Right cardiac atrium (tissue), 5 donors: ENCODE data around the gene HPCAL1. TPM values are rescaled to one million over a fixed set of nuclear protein-coding genes. Genes with fewer than 3 reads are reported as not detected.

Source experiments
- ATAC-seq, 2 donors: fragments of 200-7000 bp; cut with Tn5 transposase; one replicate each; pipeline versions ENCODE4 v1.8.0 to v1.9.1; 2020; ENCODE audit warnings: moderate library complexity in 2 of 2, mild to moderate bottlenecking in 1 of 2
- DNase-seq, 3 donors: peaks; one replicate each; pipeline ENCODE4 v3.0.0-alpha.2; 2020
- H3K27ac ChIP-seq: one replicate; pipeline ENCODE4 v1.5.1; 2013; ENCODE audit warnings: mild to moderate bottlenecking, low read length, control low read depth, moderate library complexity
- H3K27me3 ChIP-seq: one replicate; pipeline ENCODE4 v1.6.1; 2013; ENCODE audit not compliant: control insufficient read depth, insufficient read depth
- H3K4me1 ChIP-seq: one replicate; pipeline ENCODE4 v1.6.1; 2013; ENCODE audit warnings: low read length; ENCODE audit not compliant: control insufficient read depth, insufficient read depth
- H3K4me3 ChIP-seq: one replicate; pipeline ENCODE4 v1.5.1; 2013; ENCODE audit warnings: low read length, control low read depth
- H3K9me3 ChIP-seq: one replicate; pipeline ENCODE4 v1.6.1; 2013; ENCODE audit warnings: low read length; ENCODE audit not compliant: control insufficient read depth
- WGBS: extraction: QIAGEN DNeasy Blood & Tissue Kit; methylation state at CpG from one replicate; pipeline ENCODE4 v1.1.7; 2013; 5-methylcytosine and 5-hydroxymethylcytosine counted together
- intact Hi-C, 4 donors: fragments of 100-400 bp; cut with DNase I; formaldehyde crosslinking; loops; one replicate each; pipeline versions ENCODE4 v1.11.0 to v1.14.0; 2022 to 2023
- polyA plus RNA-seq: library from polyadenylated mRNA; stranded (reverse); fragments of 200-250 nt; gene quantifications from one replicate; pipeline ENCODE4 v1.2.3, GENCODE V29; 2013
- total RNA-seq, 4 donors: library from RNA; stranded (reverse); fragmentation: NEBNext Ultra II Directional; extraction: Animal tissue kit (Norgen Biotek cat#: 25700); gene quantifications; one replicate each; pipeline ENCODE4 v1.2.1, GENCODE V29; 2021
- donor health status: healthy with polysubstance abuse.
- donor health status: DM: no; HTN: yes; CAD: no.
- donor health status: DM: no; HTN: no; CAD: no.
- donor health status: DM: no; HTN: yes; CAD: no; lungs with severe emphysema.
- donor health status: DM: yes; HTN: yes; CAD: no.

Gene HPCAL1
- total and polyA plus RNA-seq, 5 donors: 18.5 to 32.2 (median 25.1) TPM

- Histone ChIP-seq H3K4me3 (no peak overlapping the region), H3K27ac (no peak overlapping the region), H3K9me3 (no peaks in the 10 kb centered on the region), H3K4me1 (no peaks in the 10 kb centered on the region), H3K27me3 (no peaks in the 10 kb centered on the region)
- DNase-seq: peak in 1 of 3 donors; percentile 49
- intact Hi-C loops: no loop called here
- no peak for ATAC-seq
- 86% methylated on average over 8 of the region's 8 CpGs for WGBS
Observed at GRCh38 chr2:10424916-10425505, 122.3 kb downstream of the HPCAL1 start.

GRCh38 chr2:10425699-10426098, 123.0 kb downstream of the HPCAL1 start:
- intact Hi-C loops: no loop called here
- Histone ChIP-seq H3K4me1 (no peaks in the 10 kb centered on the region), H3K9me3 (no peaks in the 10 kb centered on the region), H3K27ac (no peak overlapping the region), H3K4me3 (no peak overlapping the region), H3K27me3 (no peaks in the 10 kb centered on the region)
- DNase-seq: peak in 1 of 3 donors; percentile 33
- WGBS: 80% methylated on average over 10 of the region's 10 CpGs
- ATAC-seq: no peak

- Histone ChIP-seq H3K4me3 (no peak overlapping the region), H3K4me1 (no peaks in the 10 kb centered on the region), H3K9me3 (no peaks in the 10 kb centered on the region), H3K27ac (no peak overlapping the region), H3K27me3 (no peaks in the 10 kb centered on the region)
- ATAC-seq (no peak), DNase-seq (peak in 1 of 3 donors; percentile 38)
- 91% methylated on average over 40 of the region's 40 CpGs for WGBS
- intact Hi-C loops: no loop called here
Observed at GRCh38 chr2:10426726-10427617, 124.3 kb downstream of the HPCAL1 start.

DNA sequence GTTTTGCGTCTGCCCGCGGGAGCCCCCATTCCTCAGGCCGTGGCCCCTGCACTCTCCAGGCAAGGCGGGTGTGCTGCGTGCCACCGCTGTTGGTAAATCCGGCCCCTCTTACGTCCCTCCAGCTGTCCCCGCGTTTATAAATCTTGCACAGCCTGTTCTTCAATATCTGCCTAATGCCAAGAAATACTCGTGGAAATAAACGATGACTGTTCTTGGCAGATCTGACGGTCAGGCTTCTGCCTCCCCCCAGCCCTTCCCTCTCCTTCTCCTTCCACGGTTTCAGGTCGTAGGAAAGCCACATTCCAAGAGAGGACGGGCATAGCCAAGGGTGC, 124.9 kb downstream of the HPCAL1 start:
- no peak overlapping the region for H3K4me3 ChIP-seq
- no peak for ATAC-seq
- DNase-seq: no peak

DNA sequence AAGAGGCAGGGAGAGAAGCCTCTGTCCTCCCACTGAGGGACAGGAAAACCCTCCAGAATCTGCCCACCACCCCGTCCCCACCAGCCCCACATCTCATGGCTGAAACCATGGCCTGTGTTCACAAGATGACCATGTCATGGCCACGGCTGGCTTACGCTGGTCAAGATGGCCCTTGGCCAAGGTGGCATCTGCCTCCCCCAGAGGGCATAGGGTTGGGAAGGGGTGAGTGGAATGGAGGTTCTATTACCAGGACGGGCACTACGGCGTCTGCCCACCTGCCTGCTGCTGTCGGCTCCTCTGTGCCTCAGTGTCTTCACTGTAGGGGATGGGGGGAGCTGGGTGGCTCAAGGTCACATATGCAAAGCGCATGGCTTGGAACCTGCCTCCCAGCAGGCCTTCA, 125.7 kb downstream of the HPCAL1 start:
- intact Hi-C loops: no loop called here
- DNase-seq: peak in 1 of 3 donors; percentile 9
- H3K4me1 ChIP-seq: no peaks in the 10 kb centered on the region
- no peak overlapping the region for H3K27ac ChIP-seq
- H3K9me3 ChIP-seq: no peaks in the 10 kb centered on the region
- WGBS: 95% methylated on average over 8 of the region's 8 CpGs
- H3K27me3 ChIP-seq: no peaks in the 10 kb centered on the region
- H3K4me3 ChIP-seq: no peak overlapping the region
- no peak for ATAC-seq

More for the DNA sequence above, 124.9 kb downstream of the HPCAL1 start:
- intact Hi-C loops: no loop called here
- no peaks in the 10 kb centered on the region for H3K4me1 ChIP-seq
- H3K9me3 ChIP-seq: no peaks in the 10 kb centered on the region
- no peak overlapping the region for H3K27ac ChIP-seq
- H3K27me3 ChIP-seq: no peaks in the 10 kb centered on the region
- WGBS: 76% methylated on average over 17 of the region's 17 CpGs

GRCh38 chr2:10428924-10429323, 126.2 kb downstream of the HPCAL1 start:
- no peaks in the 10 kb centered on the region for H3K9me3 ChIP-seq
- no peak overlapping the region for H3K4me3 ChIP-seq
- H3K27me3 ChIP-seq: no peaks in the 10 kb centered on the region
- ATAC-seq (no peak), DNase-seq (peak in 1 of 3 donors; percentile 12)
- H3K4me1 ChIP-seq: no peaks in the 10 kb centered on the region
- H3K27ac ChIP-seq: no peak overlapping the region
- 92% methylated on average over 3 of the region's 3 CpGs for WGBS
- intact Hi-C loops: no loop called here

GRCh38 chr2:10430886-10431622, 128.3 kb downstream of the HPCAL1 start:
- Histone ChIP-seq H3K9me3 (no peaks in the 10 kb centered on the region), H3K4me1 (no peaks in the 10 kb centered on the region), H3K4me3 (no peak overlapping the region), H3K27ac (no peak overlapping the region), H3K27me3 (no peaks in the 10 kb centered on the region)
- intact Hi-C loops: loop anchor here in 2 of 4 donors (5.0 kb wide), 2 partner anchors 289 to 304 kb away; no protein-coding TSS in a partner anchor
- 79% methylated on average over 8 of the region's 8 CpGs for WGBS
- ATAC-seq (no peak), DNase-seq (no peak)

GRCh38 chr2:10431797-10432196, 129.1 kb downstream of the HPCAL1 start:
- 71% methylated on average over 16 of the region's 16 CpGs for WGBS

GRCh38 chr2:10432311-10433181, 129.8 kb downstream of the HPCAL1 start:
- Histone ChIP-seq H3K9me3 (no peaks in the 10 kb centered on the region), H3K27ac (no peak overlapping the region), H3K4me1 (no peaks in the 10 kb centered on the region), H3K4me3 (no peak overlapping the region), H3K27me3 (no peaks in the 10 kb centered on the region)
- ATAC-seq (peak; percentile 45 to 60), DNase-seq (peak; percentile 41 to 71 (median 62))
- intact Hi-C loops: loop anchor here in 2 of 4 donors (5.0 kb wide), 2 partner anchors 290 to 305 kb away; no protein-coding TSS in a partner anchor
- 29% methylated on average over 49 of the region's 49 CpGs for WGBS

More at GRCh38 chr2:10431797-10432196, 129.1 kb downstream of the HPCAL1 start:
- H3K27me3 ChIP-seq: no peaks in the 10 kb centered on the region
- intact Hi-C loops: loop anchor here in 2 of 4 donors (5.0 kb wide), 2 partner anchors 289 to 304 kb away; no protein-coding TSS in a partner anchor
- no peak overlapping the region for H3K27ac ChIP-seq
- H3K4me3 ChIP-seq: no peak overlapping the region
- no peak for ATAC-seq
- no peaks in the 10 kb centered on the region for H3K9me3 ChIP-seq
- peak in 1 of 3 donors; percentile 49 for DNase-seq
- H3K4me1 ChIP-seq: no peaks in the 10 kb centered on the region

DNA sequence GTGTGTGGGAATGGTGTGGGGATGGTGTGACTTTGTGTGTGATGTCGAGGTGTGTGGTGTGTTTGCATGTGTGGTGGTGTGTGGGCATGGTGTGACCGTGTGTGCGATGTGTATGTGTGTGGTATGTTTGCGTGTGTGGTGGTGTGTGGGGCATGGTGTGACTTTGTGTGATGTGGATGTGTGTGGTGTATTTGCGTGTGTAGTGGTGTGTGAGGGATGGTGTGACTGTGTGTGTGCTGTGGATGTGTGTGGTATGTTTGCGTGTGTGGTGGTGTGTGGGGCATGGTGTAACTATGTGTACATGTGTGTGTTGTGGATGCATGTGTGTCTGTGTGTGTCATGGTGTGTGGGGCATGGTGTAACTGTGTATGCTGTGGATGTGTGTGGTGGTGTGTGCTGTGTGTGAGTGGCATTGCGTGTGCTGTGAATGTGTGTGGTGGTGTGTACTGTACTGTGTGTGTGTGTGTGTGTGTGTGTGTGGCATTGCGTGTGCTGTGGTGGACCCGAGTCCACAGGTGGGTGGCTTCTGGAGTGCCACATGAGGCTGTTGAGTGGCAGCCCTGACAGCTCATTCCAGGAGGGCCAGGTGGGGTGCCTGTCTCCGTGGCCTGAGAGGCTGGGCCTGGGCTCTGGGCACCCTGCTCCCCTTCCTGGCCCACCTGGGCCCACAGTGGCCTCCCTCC, 130.7 kb downstream of the HPCAL1 start:
- 96% methylated on average over 10 of the region's 10 CpGs for WGBS
- no peaks in the 10 kb centered on the region for H3K4me1 ChIP-seq
- no peak overlapping the region for H3K4me3 ChIP-seq
- DNase-seq (no peak), ATAC-seq (no peak)
- intact Hi-C loops: loop anchor here in 2 of 4 donors (5.0 kb wide), 2 partner anchors 291 to 306 kb away; no protein-coding TSS in a partner anchor
- H3K9me3 ChIP-seq: no peaks in the 10 kb centered on the region
- H3K27ac ChIP-seq: no peak overlapping the region
- H3K27me3 ChIP-seq: no peaks in the 10 kb centered on the region
